AG20443 (cell line): Measurements from ENCODE around the gene GNAQ.
"Not testable (repeated sequence)": the region's sequence is repeated elsewhere in the genome, so short reads cannot be mapped to it uniquely, and the experiment has no call there.

Experiments
- DNase-seq: peaks from one replicate; pipeline ENCODE4 v3.0.0; 2012; ENCODE audit warnings: low spot score, mixed read lengths

GNAQ gene

GRCh38 chr9:77903666-77904285 lies 127.8 kb downstream of the GNAQ start:
- DNase-seq = no peak

DNA sequence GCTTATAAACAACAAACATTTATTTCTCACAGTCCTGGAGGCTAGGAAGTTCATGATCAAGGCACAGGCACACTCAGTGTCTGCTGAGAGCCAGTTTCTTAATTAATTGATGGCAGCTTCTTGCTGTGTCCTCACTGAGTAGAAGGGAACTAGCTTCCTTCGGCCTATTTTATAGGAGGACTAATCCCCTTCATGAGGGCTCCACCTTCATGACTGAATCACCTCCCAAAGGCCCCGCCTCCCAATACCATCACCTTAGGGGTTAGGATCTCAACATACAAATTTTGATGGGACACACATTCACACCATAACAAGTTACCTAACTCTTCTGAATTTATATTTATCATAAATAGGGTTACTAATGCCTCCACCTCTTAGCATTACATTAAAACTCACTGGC lies 129.8 kb downstream of the GNAQ start:
- no peak for DNase-seq

- no peak for DNase-seq
Measured at GRCh38 chr9:77901018-77901417, 130.6 kb downstream of the GNAQ start.

GRCh38 chr9:77899679-77900354 lies 131.8 kb downstream of the GNAQ start:
- DNase-seq = peak; percentile 37

GRCh38 chr9:77898864-77899263 lies 132.7 kb downstream of the GNAQ start:
- DNase-seq = no peak

DNA sequence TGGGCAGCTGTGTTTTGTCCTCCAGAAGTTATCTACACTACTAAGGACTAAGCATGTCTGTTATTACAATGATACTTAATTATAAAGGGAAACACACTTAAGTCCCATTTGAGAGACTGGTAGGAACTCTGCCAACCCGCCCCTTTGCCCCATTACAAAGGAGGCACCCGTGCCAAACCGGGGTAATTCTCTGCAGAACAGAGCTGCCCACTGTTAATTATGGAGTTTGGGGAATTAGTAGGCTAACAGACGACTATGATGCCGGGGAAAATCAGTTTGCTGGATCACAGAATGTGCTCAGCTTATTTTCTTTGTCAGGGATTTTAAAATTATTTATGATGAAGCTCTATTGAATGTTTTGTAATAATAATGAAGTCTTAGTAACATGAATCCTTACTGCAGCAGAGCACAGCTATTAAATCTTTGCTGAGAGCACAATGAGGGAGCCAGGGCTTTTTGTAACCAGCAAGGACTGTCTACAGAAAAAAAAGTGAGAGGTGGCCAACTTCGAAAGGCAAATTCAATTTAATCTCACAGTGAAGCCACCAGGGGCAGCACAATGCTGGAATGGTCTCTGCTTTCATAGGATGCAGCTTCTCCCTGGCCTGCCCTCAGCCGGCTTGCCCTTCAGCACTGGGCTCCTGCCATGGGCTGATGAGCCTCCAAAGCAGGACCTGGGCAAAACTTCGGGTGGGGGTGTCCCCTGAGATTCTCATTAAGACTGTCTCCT lies 134.5 kb downstream of the GNAQ start:
- no peak for DNase-seq

GRCh38 chr9:77896269-77896937 lies 135.2 kb downstream of the GNAQ start:
- no peak for DNase-seq

DNA sequence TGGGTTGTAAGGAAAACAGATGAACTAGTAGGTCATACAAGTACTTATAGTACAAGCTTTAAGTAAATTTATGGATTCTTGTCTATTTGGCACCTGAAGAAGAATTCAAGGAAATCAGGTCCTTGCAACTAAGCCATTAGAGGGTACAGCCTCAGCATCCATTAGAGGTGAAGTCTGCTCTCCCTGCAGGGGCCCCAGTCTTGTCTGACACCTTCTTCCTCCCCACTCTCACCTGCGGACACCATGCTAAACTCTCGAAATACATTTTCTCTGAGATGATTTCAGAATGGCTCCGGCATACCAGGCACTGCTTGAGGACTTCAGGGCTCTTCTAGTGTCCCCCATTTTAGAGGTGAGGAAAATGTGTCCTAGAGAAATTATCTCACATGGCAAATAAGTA lies 137.9 kb downstream of the GNAQ start:
- DNase-seq = no peak

DNA sequence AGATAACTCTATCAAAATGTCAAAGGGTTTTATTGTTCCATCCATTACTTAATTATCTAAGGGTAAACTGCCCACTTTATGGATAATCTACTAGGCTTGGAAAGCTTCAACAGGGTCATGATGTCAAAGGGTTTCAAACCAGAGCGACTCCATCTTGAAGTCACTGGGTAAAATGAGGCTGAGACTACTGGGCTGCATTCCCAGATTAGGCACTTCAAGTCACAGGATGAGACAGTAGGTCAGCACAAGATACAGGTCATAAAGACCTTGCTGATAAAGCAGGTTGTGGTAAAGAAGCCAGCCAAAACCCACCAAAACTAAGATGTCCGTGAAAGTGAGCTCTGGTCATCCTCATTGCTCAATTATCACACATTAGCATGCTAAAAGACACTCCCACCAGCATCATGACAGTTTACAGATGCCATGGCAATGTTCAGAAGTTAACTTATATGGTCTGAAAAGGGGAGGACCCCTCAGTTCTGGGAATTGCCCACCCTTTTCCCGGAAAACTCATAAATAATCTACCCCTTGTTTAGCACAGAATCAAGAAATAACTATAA lies 138.6 kb downstream of the GNAQ start:
- DNase-seq = no peak

DNA sequence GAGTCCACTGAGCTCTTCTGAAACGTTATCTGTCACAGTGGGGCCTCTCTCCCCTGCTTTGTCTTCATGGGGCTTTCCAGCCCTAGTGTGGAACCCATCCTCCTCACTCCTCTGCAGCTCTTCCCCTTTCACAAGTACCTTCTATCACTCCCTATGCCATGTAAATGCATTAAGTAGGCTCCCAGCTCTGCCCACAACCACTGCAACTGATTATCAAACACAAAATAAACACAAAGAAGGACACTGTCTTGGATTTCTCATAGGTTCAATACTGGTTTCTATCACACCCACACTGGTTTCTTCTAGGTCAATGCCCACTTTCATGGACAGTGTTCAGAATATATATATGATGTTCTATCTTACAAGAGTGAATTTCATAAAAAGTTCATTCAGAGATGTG lies 139.4 kb downstream of the GNAQ start:
- no peak for DNase-seq

GRCh38 chr9:77891128-77891800 lies 140.3 kb downstream of the GNAQ start:
- DNase-seq = no peak

GRCh38 chr9:77887662-77888061 lies 143.9 kb downstream of the GNAQ start:
- no peak for DNase-seq

DNA sequence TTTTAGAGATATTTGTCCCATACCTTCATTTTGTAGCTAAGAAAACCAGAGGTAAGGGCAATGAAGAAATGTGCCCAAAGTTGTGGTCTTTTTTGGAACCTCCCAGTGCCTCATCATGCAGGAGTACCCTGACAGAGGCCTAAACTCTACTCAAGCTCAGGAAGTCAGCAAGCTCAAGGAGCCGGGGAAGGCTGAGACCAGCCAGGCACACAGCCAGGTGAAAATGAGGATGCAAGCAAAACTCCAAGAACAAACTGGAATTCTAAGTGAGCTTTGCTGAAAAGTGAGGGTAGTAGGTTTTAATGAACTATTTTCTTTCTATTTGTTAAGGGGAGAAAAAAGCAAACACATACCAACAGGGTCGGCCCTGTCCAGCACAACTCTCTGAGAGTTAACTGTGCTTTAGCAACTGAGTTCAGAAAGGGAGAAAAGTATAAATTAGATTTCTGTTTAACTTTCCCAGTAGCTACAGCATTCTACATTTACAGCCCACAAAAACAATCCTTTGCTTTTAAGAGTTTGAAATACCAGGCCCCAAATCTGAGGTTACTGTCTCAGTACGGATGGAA lies 146.4 kb downstream of the GNAQ start:
- DNase-seq = no peak

DNA sequence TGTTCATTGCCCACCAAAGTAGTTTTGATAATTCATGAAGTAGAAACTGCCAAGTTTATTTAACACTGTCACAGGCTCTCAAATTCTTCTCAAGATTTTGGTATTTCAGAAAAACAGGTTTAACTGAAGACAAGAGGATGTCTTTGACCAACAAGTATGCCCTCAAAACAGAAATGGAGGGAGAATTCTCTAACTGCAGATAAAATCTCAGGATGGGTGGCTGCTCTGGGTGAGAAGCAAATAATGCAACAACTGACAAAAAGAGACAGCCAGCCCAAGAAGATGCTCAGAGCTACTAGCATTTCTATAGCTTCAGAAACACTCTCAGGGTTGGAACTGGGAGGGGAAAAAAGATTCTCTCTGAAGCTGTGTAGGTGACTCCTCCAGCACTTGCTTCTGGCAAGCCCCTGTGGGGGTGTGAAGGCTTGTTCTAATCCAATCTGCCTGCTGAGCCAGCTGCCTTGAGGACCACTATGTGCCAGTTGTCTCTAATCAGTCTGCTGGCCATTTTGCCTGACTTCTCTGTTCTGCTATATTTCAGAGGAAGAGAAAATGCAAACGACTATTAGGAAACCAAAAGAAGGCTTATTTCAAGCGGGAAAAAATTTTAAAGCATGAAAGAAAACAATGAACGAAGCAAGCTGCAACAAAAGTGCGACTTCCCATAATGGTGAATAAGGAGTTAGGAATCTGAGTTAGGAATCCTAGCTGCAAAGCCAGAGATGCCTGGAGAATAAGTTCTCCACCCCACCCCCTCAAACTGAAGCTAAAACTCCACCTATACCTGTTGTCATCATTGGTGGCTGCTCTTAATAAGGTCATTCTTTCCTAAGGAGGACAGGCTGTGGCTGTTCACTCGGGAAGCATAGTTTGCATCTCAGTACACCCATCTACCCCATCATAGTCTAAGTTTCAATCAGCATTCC lies 147.5 kb downstream of the GNAQ start:
- DNase-seq = peak; percentile 30

DNA sequence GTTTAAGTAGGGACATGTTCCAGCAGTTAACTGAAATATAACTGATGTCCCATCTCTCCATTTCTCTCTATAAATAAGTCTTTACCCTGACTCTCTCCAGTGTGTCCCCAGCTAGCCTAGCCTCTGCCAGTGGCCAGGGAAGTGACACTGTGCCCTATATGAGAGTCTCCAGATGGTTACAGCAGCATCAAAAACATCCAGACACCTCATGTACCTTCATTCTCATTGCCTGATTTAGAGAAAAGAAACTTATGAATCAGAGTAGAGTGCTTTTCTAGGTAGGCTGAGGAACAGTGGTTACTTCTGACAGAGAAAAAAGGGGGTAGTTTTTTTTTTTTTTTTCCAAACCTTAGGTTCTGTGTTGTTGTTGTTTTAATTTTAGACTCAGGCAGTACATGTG lies 148.5 kb downstream of the GNAQ start:
- DNase-seq = no peak

GRCh38 chr9:77882294-77882693 lies 149.3 kb downstream of the GNAQ start:
- no peak for DNase-seq

DNA sequence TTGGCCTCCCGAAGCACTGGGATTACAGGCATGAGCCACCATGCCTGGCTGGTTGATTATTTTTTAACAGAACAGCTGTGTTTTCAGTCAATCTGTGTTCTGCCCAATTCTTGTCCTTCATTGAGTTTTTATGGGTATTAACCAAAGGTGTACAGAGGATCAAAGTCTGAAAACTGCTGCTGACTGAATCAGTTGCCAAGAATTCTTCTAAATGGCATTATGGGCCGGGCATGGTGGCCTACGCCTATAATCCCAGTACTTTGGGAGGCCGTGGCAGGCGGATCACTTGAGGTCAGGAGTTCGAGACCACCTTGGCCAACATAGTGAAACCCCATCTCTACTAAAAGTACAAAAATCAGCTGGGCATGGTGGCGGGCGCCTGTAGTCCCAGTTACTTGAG lies 150.0 kb downstream of the GNAQ start:
- not testable (repeated sequence) for DNase-seq

- DNase-seq = no peak
Measured at GRCh38 chr9:77881111-77881510, 150.5 kb downstream of the GNAQ start.

DNA sequence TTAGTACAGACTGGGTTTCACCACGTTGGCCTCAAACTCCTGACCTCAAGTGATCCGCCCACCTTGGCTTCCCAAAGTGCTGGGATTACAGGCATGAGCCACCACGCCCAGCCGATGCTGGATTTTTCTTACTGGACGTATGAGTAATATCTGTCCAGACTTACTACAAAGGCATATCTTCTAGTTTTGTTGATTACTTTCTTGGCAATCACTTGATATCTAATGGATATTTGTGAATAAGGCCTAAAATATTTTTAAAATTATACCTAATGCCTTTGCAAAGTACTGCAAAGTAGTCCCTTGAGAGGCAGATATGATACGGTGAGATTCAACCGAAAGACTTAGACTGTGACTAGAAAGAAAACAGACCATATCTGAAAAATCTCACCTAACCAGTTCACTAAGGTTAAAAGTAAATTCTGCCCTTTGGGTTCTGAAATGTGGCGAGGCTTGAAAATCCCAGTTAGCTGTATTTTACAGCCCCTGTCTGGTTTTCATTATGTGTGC lies 152.1 kb downstream of the GNAQ start:
- no peak for DNase-seq

DNA sequence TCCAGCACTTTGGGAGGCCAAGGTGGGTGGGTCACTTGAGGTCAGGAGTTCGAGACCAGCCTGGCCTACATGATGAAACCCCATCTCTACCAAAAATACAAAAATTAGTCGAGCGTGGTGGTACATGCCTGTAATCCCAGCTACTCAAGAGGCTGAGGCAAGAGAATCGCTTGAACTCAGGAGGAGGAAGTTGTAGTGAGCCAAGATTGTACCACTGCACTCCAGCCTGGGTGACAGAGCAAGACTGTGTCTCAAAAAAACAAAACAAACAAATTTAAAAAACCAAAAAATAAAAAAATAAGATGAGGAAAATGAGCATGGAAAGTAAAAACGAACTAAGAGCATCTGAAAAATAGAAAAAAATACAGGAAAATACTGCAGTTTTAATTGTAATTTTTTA lies 152.8 kb downstream of the GNAQ start:
- not testable (repeated sequence) for DNase-seq
